Cardiac fibroblast (primary cell): ENCODE measurements around the gene SAPCD1.
"Not testable (repeated sequence)": the region's sequence is repeated elsewhere in the genome, so short reads cannot be mapped to it uniquely, and the experiment has no call there.

ENCODE experiments used
- DNase-seq, 2 donors: peaks; one replicate each; pipeline versions ENCODE4 v3.0.0 to v3.0.0-alpha.2; 2010; ENCODE audit warnings: low read depth in 2 of 2
- H3K4me3 ChIP-seq, 2 donors: replicated peaks in 1 of 2; 1 replicate in 1 of 2; 2 replicates in 1 of 2; pipeline ENCODE4 v1.5.1; 2011; ENCODE audit warnings: low read depth in 2 of 2, low read length in 2 of 2, mild to moderate bottlenecking in 2 of 2, moderate library complexity in 1 of 2
- TF ChIP-seq, protein P1 (sequence below): IDR thresholded peaks from one replicate; pipeline ENCODE4 v1.5.1; 2011; ENCODE audit warnings: low read depth, mild to moderate bottlenecking, low read length, inconsistent platforms

SAPCD1 gene

DNA sequence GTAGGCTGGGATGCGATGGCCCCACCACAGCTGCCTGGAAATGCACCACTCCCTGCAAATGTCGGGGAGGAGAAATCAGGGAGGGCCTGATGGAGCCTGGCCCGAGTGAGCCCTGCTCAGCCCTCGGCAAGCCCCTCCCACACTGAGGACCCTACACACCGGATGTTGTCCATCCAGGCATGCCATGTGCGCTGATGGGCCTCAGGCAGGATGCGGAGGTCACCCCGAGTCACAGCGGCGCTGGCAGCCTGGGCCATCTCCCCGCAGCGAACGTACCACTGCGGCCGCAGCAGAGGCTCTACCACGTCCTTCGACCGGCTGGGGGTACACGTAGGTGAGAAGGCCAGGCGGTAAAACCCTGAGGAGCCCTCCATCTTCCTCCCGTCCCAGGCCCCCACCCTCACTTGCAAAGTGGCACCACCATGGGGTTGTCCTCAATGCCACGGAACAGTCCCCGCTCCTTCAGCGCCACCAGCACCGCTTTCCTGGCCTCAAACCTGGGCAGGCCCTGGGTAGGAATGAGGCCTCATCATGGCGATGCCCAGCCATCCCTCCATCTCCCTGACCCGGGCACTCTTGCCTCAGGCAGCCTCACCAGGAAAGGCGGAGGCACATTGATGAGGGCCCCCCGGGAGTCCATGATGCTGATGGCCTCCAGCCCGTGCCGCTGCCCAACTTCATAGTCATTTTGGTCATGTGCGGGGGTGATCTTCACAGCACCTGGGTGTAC lies 19.8 kb downstream of the SAPCD1 start:
- DNase-seq: no peak
- TF ChIP-seq, protein P1, sequence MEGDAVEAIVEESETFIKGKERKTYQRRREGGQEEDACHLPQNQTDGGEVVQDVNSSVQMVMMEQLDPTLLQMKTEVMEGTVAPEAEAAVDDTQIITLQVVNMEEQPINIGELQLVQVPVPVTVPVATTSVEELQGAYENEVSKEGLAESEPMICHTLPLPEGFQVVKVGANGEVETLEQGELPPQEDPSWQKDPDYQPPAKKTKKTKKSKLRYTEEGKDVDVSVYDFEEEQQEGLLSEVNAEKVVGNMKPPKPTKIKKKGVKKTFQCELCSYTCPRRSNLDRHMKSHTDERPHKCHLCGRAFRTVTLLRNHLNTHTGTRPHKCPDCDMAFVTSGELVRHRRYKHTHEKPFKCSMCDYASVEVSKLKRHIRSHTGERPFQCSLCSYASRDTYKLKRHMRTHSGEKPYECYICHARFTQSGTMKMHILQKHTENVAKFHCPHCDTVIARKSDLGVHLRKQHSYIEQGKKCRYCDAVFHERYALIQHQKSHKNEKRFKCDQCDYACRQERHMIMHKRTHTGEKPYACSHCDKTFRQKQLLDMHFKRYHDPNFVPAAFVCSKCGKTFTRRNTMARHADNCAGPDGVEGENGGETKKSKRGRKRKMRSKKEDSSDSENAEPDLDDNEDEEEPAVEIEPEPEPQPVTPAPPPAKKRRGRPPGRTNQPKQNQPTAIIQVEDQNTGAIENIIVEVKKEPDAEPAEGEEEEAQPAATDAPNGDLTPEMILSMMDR: no peak
- no peak overlapping the region for H3K4me3 ChIP-seq

DNA sequence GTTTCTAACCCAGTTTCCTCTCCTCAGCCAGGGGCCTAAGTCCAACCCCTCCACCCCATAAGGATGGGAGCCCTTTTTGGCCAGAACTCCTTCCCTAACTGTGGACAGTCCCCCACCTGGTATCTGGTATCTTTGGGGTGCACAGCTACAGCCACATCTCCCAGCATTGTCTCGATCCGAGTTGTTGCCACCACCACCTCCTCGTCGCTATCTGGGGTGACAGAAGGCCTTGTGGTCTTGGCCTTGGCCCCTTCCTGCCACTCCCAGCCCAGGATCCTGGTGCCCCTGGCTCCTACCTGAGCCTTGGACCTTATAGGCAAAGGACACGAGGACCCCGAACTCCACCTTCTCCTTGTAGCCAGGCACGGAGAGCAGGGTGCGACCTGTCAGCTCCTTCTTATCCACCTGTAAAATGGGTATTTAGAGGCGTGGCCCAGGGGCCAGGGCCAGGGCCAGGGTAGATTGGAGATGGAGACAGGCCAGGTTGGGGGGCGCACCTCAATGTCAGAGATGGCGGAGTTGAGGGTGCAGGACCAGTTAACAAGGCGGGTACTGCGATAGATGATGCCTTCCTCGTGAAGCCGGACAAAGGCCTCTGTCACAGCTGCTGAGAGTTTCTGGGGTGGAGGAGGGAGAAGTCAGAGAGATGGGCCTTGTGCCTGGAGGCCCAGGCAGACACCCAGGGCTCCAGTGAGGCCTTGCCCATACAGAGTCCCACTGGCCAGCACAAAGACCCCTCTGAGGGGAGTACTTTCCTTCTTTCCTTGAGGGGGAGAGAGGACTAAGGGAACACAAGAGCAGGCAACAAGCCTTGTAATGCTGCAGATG lies 21.9 kb downstream of the SAPCD1 start:
- TF ChIP-seq, protein P1: no peak
- no peak for DNase-seq

DNA sequence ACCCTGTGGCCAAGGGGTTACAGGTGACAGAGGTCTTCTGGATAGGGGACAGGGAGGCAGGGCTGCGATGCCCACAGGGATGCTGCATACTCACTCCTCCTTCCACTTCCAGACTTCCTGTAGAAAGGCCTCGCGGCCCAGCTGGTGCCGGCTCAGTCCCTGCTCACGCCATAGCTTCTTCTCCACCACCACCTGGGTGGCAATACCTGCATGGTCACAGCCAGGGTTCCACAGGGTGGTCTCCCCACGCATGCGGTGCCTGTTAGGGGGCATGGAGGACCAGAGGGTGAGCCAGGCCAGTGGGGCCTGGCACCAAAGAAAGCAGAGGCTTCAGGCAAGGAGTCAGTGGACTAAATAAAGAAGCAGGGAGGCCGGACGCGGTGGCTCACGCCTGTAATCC lies 23.0 kb downstream of the SAPCD1 start:
- DNase-seq: no peak
- no peak overlapping the region for H3K4me3 ChIP-seq
- TF ChIP-seq, protein P1: no peak

More for the DNA sequence above, 21.9 kb downstream of the SAPCD1 start:
- H3K4me3 ChIP-seq: no peak overlapping the region

DNA sequence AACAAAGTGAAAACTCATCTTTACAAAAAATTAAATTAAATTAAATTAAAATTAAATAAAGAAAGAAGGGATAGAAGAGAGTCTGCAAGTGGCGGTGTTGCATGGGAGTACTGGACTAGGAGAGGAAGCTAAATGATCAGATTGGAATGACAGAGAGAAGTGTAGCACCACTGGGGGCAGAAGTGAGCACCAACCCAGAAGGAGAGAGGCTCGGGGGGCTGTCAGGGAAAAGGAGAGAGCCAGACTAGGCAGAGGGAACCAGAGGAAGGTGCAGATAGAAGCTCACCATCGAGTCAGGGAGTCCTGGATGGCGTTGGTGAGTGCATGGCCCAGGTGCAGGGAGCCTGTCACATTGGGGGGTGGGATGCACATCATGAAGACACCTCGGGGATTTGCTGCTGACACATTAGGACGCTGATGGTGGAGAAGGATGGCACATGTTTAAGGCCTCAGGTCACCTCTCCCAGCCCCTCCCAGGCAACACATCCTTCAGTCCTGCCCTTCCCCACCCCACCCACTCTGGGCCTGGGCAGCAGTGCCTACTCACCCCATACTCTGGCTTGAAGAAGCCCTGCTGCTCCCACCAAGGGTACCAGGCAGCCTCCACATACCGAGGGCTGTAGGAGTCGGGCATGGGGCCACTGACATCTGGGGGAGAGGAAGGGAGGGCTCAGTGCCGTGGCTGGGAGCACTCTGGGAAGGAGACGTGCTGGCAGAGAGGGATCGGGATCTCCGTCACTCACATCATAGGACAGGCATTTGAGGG lies 29.1 kb downstream of the SAPCD1 start:
- DNase-seq: peak; percentile 54 to 63

DNA sequence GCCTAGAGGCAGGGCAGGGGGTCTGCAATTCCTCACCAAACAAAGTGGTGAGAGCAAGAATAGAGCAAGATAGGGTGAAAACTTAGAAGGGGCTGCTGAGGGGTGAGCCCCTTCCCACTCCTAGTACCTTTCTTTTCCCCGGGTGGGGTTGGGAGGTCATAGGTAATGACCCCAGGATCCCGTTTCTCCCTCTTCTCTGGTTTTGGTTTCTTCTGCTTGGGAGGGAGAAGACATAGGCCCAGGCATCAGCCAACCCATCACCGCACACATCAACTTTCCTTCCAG lies 29.6 kb downstream of the SAPCD1 start:
- TF ChIP-seq, protein P1: no peak
- no peak for DNase-seq
- H3K4me3 ChIP-seq: no peak overlapping the region

More for the DNA sequence above, 29.1 kb downstream of the SAPCD1 start:
- H3K4me3 ChIP-seq: no peak overlapping the region
- TF ChIP-seq, protein P1: peak; percentile 68

DNA sequence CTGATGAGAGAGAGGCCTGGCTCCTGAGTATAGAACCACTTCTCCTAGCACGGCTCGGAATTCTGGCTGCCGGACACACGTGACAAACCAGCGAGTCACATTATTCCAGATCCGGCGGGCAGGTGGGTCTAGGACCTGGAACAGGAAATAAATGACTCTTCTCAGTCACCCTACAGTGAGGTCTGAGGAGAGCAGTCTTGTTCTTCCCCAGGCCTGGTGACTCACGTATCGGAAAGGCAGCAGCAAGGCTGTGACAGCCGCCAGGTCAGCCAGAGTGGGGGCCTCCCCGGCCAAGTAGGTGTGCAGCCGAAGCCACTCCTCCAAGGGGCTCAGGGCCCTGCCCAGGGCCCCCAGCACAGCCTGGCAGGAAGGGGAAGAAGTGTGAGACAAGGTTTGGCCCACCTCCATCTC lies 30.3 kb downstream of the SAPCD1 start:
- H3K4me3 ChIP-seq: no peak overlapping the region
- peak; percentile 11 to 68 for DNase-seq
- TF ChIP-seq, protein P1: no peak

DNA sequence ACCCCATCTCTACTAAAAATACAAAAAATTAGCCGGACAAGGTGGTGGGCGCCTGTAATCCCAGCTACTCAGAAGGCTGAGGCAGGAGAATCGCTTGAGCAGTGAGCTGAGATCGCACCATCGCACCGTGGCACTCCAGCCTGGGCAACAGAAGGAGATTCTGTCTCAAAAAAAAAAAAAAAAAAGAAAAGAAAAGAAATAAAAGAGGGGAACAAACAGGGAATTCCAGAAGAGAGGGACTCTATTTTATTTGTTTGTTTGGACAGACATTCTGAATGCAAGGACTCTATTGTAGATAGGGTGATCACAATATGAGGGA lies 31.4 kb downstream of the SAPCD1 start:
- peak overlapping the region in 1 of 2 donors; percentile 86 for H3K4me3 ChIP-seq
- not testable (repeated sequence) for DNase-seq
